ENCODE data around the gene SSU72. TPM values are rescaled to one million over a fixed set of nuclear protein-coding genes. Genes with fewer than 3 reads are reported as not detected.

SSU72 gene
- total RNA-seq, 4 donors from 2014 or later: 204 to 294 (median 241) TPM

- Histone ChIP-seq H3K4me3 (replicated peaks in 1 of 3) (no peak overlapping the region), H3K36me3 (no peaks in the 10 kb centered on the region), H3K27me3 (no peaks in the 10 kb centered on the region), H3K9me3 (no peaks in the 10 kb centered on the region), H3K4me1 (peaks cover 0 to 10% of the 10 kb centered on the region in 2 donors), H3K27ac (no peak overlapping the region)
- TF ChIP-seq POLR2A (IDR thresholded peaks at IDR 0.05) (no peak), CTCF (IDR thresholded peaks at IDR 0.05) (no peak)
- no peak for DNase-seq
- intact Hi-C loops (cut with DNase I): no loop called here
- WGBS, 2 donors: 84 to 90% methylated on average over 17 to 21 of the region's 23 CpGs
Measured at GRCh38 chr1:1583347-1584010, 8.8 kb upstream of the SSU72 start.

- H3K27ac ChIP-seq: no peak overlapping the region
- H3K27me3 ChIP-seq: no peaks in the 10 kb centered on the region
- DNase-seq: no peak
- no peaks in the 10 kb centered on the region for H3K36me3 ChIP-seq
- no peak overlapping the region for H3K4me3 ChIP-seq (replicated peaks in 1 of 3)
- 82 to 88% methylated on average over 9 of the region's 9 CpGs for WGBS, 2 donors
- peaks cover 0 to 10% of the 10 kb centered on the region in 2 donors for H3K4me1 ChIP-seq
- TF ChIP-seq POLR2A (IDR thresholded peaks at IDR 0.05) (no peak), CTCF (IDR thresholded peaks at IDR 0.05) (no peak)
- intact Hi-C loops (cut with DNase I): no loop called here
- no peaks in the 10 kb centered on the region for H3K9me3 ChIP-seq
Measured at GRCh38 chr1:1582585-1583346, 8.1 kb upstream of the SSU72 start.

GRCh38 chr1:1578371-1578940, 3.8 kb upstream of the SSU72 start:
- Histone ChIP-seq H3K36me3 (no peaks in the 10 kb centered on the region), H3K27ac (no peak overlapping the region), H3K27me3 (no peaks in the 10 kb centered on the region), H3K4me3 (replicated peaks in 1 of 3) (no peak overlapping the region), H3K4me1 (peaks cover 6 to 19% of the 10 kb centered on the region in 2 donors), H3K9me3 (no peaks in the 10 kb centered on the region)
- DNase-seq: no peak
- TF ChIP-seq POLR2A (IDR thresholded peaks at IDR 0.05) (no peak), CTCF (IDR thresholded peaks at IDR 0.05) (no peak)
- 88 to 91% methylated on average over 10 to 11 of the region's 13 CpGs for WGBS, 2 donors
- intact Hi-C loops (cut with DNase I): no loop called here

- H3K4me1 ChIP-seq: peaks cover 9 to 29% of the 10 kb centered on the region in 2 donors
- no peak overlapping the region for H3K4me3 ChIP-seq (replicated peaks in 1 of 3)
- WGBS, 2 donors: 49 to 63% methylated on average over 4 to 7 of the region's 10 CpGs
- H3K9me3 ChIP-seq: no peaks in the 10 kb centered on the region
- H3K27ac ChIP-seq: no peak overlapping the region
- no peaks in the 10 kb centered on the region for H3K36me3 ChIP-seq
- no peak for TF ChIP-seq POLR2A (IDR thresholded peaks at IDR 0.05)
- TF ChIP-seq CTCF (IDR thresholded peaks at IDR 0.05): no peak
- H3K27me3 ChIP-seq: no peaks in the 10 kb centered on the region
- intact Hi-C loops (cut with DNase I): no loop called here
- no peak for DNase-seq
Measured at GRCh38 chr1:1577367-1578011, 2.8 kb upstream of the SSU72 start.
